Suprapubic skin (tissue), 4 donors: ENCODE results near the gene TMEM131L. TPM values are rescaled to one million over a fixed set of nuclear protein-coding genes. Genes with fewer than 3 reads are reported as not detected.

ENCODE experiments used
- DNase-seq, 2 donors: peaks; one replicate each; pipeline ENCODE4 v3.0.0-alpha.2; 2019; ENCODE audit warnings: low spot score in 2 of 2
- H3K27ac ChIP-seq: fragments of 200-600 bp; sonication (generic); one replicate; pipeline ENCODE4 v1.5.1; 2019
- H3K27me3 ChIP-seq: fragments of 200-600 bp; sonication (generic); one replicate; pipeline ENCODE4 v1.5.1; 2019
- H3K36me3 ChIP-seq: fragments of 200-600 bp; sonication (generic); one replicate; pipeline ENCODE4 v1.5.1; 2019
- H3K4me1 ChIP-seq: fragments of 200-600 bp; sonication (generic); one replicate; pipeline ENCODE4 v1.5.1; 2019
- H3K4me3 ChIP-seq: fragments of 200-600 bp; sonication (generic); one replicate; pipeline ENCODE4 v1.5.1; 2019; ENCODE audit warnings: mild to moderate bottlenecking
- H3K9me3 ChIP-seq: fragments of 200-600 bp; sonication (generic); one replicate; pipeline ENCODE4 v1.5.1; 2019
- CTCF ChIP-seq, 2 donors: fragments of 200-600 bp in 1 of 2; fragments of 450-650 bp in 1 of 2; sonication (generic) in 1 of 2; IDR thresholded peaks; one replicate each; pipeline ENCODE4 v1.5.1; 2016 to 2019; ENCODE audit warnings: antibody characterized with exemption in 2 of 2, mild to moderate bottlenecking in 1 of 2, moderate library complexity in 1 of 2
- EP300 ChIP-seq: sonication (generic); formaldehyde crosslinking; IDR thresholded peaks from one replicate; pipeline ENCODE4 v1.6.1; 2017; ENCODE audit warnings: antibody characterized with exemption
- POLR2A ChIP-seq, 2 donors: fragments of 450-650 bp; IDR thresholded peaks; one replicate each; pipeline ENCODE4 v1.6.1; 2017; ENCODE audit warnings: antibody characterized with exemption in 2 of 2, mild to moderate bottlenecking in 2 of 2, moderate library complexity in 2 of 2
- POLR2AphosphoS5 ChIP-seq, 3 donors: sonication (generic); formaldehyde crosslinking; IDR thresholded peaks; one replicate each; pipeline ENCODE4 v1.6.1; 2017; ENCODE audit warnings: antibody characterized with exemption in 3 of 3
- WGBS: methylation state at CpG from one replicate; pipeline ENCODE4 v1.1.5; 2018; 5-methylcytosine and 5-hydroxymethylcytosine counted together
- total RNA-seq, 4 donors: library from RNA; depleted of rRNA; stranded (reverse); fragments of >200 nt; gene quantifications; one replicate each; pipeline ENCODE4 v1.1.0, GENCODE V29; 2016

TMEM131L gene
- total RNA-seq, 4 donors from 2014 or later: 13.5 to 25.0 (median 17.2) TPM

DNA sequence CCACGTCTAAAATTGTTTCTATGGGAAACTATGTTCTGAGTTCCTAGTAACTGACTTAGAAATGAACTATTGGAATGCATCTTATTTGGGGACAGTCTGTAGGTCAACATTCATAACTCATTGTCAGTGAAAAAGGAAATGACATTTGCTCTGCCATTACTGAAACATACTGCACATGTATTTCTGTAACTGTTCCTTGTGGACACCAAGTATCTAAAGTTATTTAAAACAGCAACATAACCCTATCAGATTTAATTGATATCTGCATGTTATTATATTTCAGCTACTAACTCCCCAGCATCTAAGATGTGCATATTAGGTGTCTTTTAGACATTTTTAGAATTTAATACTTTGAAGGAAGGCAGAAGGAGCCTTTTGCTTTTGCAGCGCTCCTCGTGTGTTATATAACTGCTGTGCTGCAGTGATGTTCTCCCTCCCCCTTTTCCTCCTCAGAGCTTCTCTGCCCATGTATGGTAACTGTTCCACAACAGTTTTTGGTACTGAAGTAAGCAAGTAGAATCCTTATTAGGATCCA, 37.2 kb upstream of the TMEM131L start:
- no peak for TF ChIP-seq CTCF (IDR thresholded peaks at IDR 0.05)
- no peak for TF ChIP-seq EP300
- no peak for TF ChIP-seq POLR2A (IDR thresholded peaks at IDR 0.05)
- TF ChIP-seq POLR2AphosphoS5 (IDR thresholded peaks at IDR 0.05): no peak
- 60% methylated on average over 3 of the region's 3 CpGs for WGBS
- Histone ChIP-seq H3K27ac (no peak overlapping the region), H3K36me3 (no peaks in the 10 kb centered on the region), H3K27me3 (no peaks in the 10 kb centered on the region), H3K4me1 (peaks cover 5% of the 10 kb centered on the region), H3K4me3 (no peak overlapping the region), H3K9me3 (no peaks in the 10 kb centered on the region)
- DNase-seq: no peak

- peak overlapping the region; percentile 28 for H3K4me3 ChIP-seq
- H3K36me3 ChIP-seq: no peaks in the 10 kb centered on the region
- TF ChIP-seq CTCF (IDR thresholded peaks at IDR 0.05) (peak in 1 of 2 donors; percentile 55), EP300 (no peak), POLR2AphosphoS5 (IDR thresholded peaks at IDR 0.05) (no peak)
- no peaks in the 10 kb centered on the region for H3K27me3 ChIP-seq
- H3K27ac ChIP-seq: peak overlapping the region; percentile 37
- H3K4me1 ChIP-seq: peaks cover 5% of the 10 kb centered on the region
- WGBS: 45% methylated on average over 12 of the region's 12 CpGs
- no peaks in the 10 kb centered on the region for H3K9me3 ChIP-seq
- peak in 1 of 2 donors; percentile 67 for DNase-seq
Observed at GRCh38 chr4:153432965-153433753, 33.0 kb upstream of the TMEM131L start.

GRCh38 chr4:153433754-153434105, 32.4 kb upstream of the TMEM131L start:
- Histone ChIP-seq H3K27ac (no peak overlapping the region), H3K9me3 (no peaks in the 10 kb centered on the region), H3K4me3 (peak overlapping the region; percentile 28), H3K27me3 (no peaks in the 10 kb centered on the region), H3K36me3 (no peaks in the 10 kb centered on the region), H3K4me1 (peaks cover 5% of the 10 kb centered on the region)
- no peak for TF ChIP-seq POLR2AphosphoS5 (IDR thresholded peaks at IDR 0.05)
- no peak for TF ChIP-seq POLR2A (IDR thresholded peaks at IDR 0.05)
- TF ChIP-seq CTCF (IDR thresholded peaks at IDR 0.05): no peak
- TF ChIP-seq EP300: no peak
- DNase-seq: no peak
- WGBS: 36% methylated on average over 3 of the region's 3 CpGs

GRCh38 chr4:153434190-153434589, 32.0 kb upstream of the TMEM131L start:
- Histone ChIP-seq H3K9me3 (no peaks in the 10 kb centered on the region), H3K4me3 (no peak overlapping the region), H3K36me3 (no peaks in the 10 kb centered on the region), H3K4me1 (peaks cover 5% of the 10 kb centered on the region), H3K27ac (no peak overlapping the region), H3K27me3 (no peaks in the 10 kb centered on the region)
- WGBS: 76% methylated on average over 2 of the region's 2 CpGs
- TF ChIP-seq EP300 (no peak), POLR2AphosphoS5 (IDR thresholded peaks at IDR 0.05) (no peak), POLR2A (IDR thresholded peaks at IDR 0.05) (no peak), CTCF (IDR thresholded peaks at IDR 0.05) (no peak)
- no peak for DNase-seq

DNA sequence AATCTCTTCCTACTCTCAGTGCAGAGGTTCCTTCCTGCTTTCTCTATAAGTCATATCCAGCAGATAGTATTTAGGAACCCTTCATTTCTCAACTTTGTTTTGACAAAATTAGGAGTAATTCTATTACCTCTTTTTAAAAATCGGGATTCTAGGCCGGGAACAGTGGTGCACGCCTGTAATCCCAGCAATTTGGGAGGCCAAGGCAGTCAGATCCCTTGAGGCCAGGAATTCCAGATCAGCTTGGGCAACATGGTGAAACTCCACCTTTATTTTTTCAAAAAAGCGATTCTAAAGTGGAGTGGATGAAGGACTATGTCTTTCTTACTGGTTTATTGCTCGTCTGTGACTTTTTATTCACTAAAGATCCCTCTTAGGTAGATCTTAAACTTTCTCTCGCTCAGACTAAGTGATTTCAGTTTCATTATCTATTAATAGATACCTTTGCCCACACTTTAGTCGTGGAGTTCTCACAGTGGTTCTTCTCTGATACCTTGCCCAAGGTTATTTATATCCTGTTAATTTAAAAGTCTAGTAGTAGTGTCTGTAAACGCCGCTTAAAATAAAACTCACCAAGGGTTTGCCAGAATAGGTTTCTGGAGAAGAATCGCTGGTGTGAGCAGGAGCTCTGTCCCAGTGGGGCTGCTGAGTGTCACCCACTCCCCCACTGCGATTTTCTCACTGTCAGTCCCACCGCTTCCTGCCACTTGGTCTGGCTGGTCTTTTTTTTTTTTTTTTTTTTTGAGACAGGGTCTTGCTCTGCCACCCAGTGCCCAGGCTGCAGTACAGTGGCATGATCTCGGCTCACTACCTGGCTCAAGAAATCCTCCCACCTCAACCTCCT, 27.0 kb upstream of the TMEM131L start:
- Histone ChIP-seq H3K9me3 (no peaks in the 10 kb centered on the region), H3K4me3 (peak overlapping the region; percentile 1), H3K27ac (no peak overlapping the region), H3K36me3 (no peaks in the 10 kb centered on the region), H3K27me3 (no peaks in the 10 kb centered on the region), H3K4me1 (no peaks in the 10 kb centered on the region)
- 45% methylated on average over 13 of the region's 13 CpGs for WGBS
- DNase-seq: no peak
- TF ChIP-seq POLR2AphosphoS5 (IDR thresholded peaks at IDR 0.05) (no peak), CTCF (IDR thresholded peaks at IDR 0.05) (no peak), POLR2A (IDR thresholded peaks at IDR 0.05) (no peak), EP300 (no peak)
